Measurements from ENCODE around the gene CCR4.
"Not testable (repeated sequence)": the region's sequence is repeated elsewhere in the genome, so short reads cannot be mapped to it uniquely, and the experiment has no call there.

Gene CCR4

DNA sequence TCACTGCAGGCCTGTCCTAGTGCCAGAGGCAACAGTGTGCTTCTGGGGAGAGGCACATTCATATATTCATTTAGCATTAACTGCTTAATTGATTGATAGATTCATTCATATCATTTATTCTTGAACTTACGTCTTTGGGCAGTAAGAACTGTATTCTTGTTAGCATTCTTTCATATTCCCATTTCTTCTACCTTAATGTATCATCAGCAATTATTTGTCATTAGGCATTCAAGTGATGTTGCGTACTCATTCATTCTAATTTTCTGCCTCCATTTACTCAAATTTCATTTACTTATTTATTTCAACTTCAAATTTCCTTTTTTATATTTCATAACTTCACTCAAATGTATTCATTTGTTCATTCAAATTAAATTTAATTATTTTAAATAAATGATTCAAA, 31.5 kb upstream of the CCR4 start:
- Histone ChIP-seq H3K4me3 (ENCODE audit: insufficient read length, low read depth) (no peak overlapping the region), H3K36me3 (ENCODE audit: insufficient read depth, insufficient read length, low read length) (no peaks in the 10 kb centered on the region), H3K4me1 (ENCODE audit: insufficient read depth, insufficient read length) (no peaks in the 10 kb centered on the region), H3K9ac (ENCODE audit: insufficient read length, low read depth) (no peak overlapping the region), H3K27me3 (ENCODE audit: insufficient read depth, insufficient read length) (no peaks in the 10 kb centered on the region), H3K9me3 (ENCODE audit: insufficient read depth, low read length) (peaks cover 11% of the 10 kb centered on the region)
- TF ChIP-seq SUZ12 (IDR thresholded peaks at IDR 0.05; ENCODE audit: extremely low read depth, insufficient read depth, insufficient read length) (no peak), ZNF274 (IDR thresholded peaks at IDR 0.05; ENCODE audit: low read depth, low read length) (no peak), YY1 (IDR thresholded peaks at IDR 0.05; ENCODE audit: insufficient read depth, insufficient read length) (no peak)
- DNase-seq (ENCODE audit: low read depth, low spot score) = no peak

DNA sequence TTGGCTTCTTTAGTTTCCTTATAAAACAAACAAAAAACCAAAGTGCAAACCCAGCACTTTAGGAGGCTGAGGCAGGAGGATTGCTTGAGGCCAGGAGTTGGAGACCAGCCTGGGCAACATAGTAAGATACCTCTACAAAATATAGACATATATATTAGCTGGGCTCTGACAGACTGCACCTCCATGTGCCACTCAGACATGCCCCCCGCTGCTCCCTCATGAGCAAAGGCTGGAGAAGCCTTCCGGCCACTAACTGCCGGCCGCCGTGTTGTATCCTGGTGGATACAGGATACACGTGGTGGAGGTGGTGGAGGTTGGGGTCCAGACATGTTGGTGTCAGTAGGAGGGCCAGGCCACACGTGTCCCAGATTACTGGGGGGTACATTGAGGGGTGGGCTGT, 29.4 kb upstream of the CCR4 start:
- no peaks in the 10 kb centered on the region for H3K36me3 ChIP-seq (ENCODE audit: insufficient read depth, insufficient read length, low read length)
- H3K4me3 ChIP-seq (ENCODE audit: insufficient read length, low read depth) = no peak overlapping the region
- H3K9ac ChIP-seq (ENCODE audit: insufficient read length, low read depth) = no peak overlapping the region
- no peak for TF ChIP-seq SUZ12 (IDR thresholded peaks at IDR 0.05; ENCODE audit: extremely low read depth, insufficient read depth, insufficient read length)
- TF ChIP-seq YY1 (IDR thresholded peaks at IDR 0.05; ENCODE audit: insufficient read depth, insufficient read length) = no peak
- no peak for TF ChIP-seq ZNF274 (IDR thresholded peaks at IDR 0.05; ENCODE audit: low read depth, low read length)
- H3K9me3 ChIP-seq (ENCODE audit: insufficient read depth, low read length) = peaks cover 5% of the 10 kb centered on the region
- H3K4me1 ChIP-seq (ENCODE audit: insufficient read depth, insufficient read length) = no peaks in the 10 kb centered on the region
- H3K27me3 ChIP-seq (ENCODE audit: insufficient read depth, insufficient read length) = no peaks in the 10 kb centered on the region
- DNase-seq (ENCODE audit: low read depth, low spot score) = no peak

DNA sequence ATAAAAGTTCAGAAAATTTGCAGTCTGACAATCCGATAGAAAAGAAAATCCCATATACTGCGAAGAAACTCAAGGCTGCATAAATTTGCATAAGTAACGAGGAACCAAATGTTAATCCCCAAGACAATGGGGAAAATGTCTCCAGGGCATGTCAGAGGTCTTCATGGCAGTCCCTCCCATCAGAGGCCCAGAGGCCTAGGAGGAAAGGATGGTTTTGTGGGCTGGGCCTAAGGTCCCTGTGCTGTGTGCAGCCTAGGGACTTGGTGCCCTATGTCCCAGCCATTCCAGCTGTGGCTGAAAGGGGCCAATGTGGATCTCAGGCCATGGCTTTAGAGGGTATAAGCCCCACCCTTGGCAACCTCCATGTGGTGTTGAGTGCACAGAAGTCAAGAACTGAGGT, 21.3 kb upstream of the CCR4 start:
- Histone ChIP-seq H3K36me3 (ENCODE audit: insufficient read depth, insufficient read length, low read length) (no peaks in the 10 kb centered on the region), H3K27me3 (ENCODE audit: insufficient read depth, insufficient read length) (no peaks in the 10 kb centered on the region), H3K9ac (ENCODE audit: insufficient read length, low read depth) (no peak overlapping the region), H3K9me3 (ENCODE audit: insufficient read depth, low read length) (peaks cover 29% of the 10 kb centered on the region; the same call in 1 of the 2 replicates), H3K4me1 (ENCODE audit: insufficient read depth, insufficient read length) (peaks cover 2% of the 10 kb centered on the region), H3K4me3 (ENCODE audit: insufficient read length, low read depth) (no peak overlapping the region)
- no peak for TF ChIP-seq SUZ12 (IDR thresholded peaks at IDR 0.05; ENCODE audit: extremely low read depth, insufficient read depth, insufficient read length)
- no peak for TF ChIP-seq ZNF274 (IDR thresholded peaks at IDR 0.05; ENCODE audit: low read depth, low read length)
- no peak for TF ChIP-seq YY1 (IDR thresholded peaks at IDR 0.05; ENCODE audit: insufficient read depth, insufficient read length)
- DNase-seq (ENCODE audit: low read depth, low spot score) = no peak

DNA sequence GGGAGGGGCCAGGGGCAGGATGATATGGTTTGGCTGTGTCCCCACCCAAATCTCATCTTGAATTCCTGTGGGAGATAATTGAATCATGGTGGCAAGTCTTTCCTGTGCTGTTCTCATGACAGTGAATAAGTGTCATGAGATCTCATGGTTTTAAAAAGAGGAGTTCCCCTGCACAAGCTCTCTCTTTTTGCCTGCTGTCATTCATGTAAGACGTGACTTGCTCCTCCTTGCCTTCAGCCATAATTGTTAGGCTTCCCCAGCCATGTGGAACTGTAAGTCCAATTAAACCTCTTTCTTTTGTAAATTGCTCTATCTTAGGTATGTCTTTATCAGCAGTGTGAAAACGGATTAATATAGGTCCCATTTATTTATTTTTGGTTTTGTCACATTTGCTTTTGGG, 20.2 kb upstream of the CCR4 start:
- not testable (repeated sequence) for DNase-seq (ENCODE audit: low read depth, low spot score)

DNA sequence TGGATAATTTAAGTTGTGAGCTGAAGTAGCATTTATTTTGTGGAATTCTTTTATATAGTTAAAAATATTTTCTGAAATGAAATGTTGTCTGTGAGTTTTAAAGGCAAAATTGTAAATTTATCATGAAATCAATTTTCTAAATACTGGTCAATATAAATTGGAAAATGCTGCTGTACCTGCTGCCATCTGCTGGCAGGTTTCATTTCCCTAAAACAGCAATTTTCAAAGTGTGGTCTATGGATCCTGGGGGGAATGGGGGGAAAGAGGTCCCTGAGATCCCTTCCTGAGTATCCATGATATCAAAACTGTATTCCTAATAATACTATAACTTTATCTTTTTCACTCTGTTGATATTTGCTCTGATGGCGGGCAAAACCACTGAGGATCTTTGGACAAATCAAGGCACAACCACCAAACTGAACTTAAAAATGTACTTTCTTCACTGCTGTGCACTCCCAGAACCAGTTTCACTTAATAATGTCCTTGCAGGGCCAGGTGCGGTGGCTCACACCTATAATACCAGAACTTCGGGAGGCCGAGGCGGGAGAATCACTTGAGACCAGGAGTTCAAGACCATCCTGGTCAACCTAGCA, 17.2 kb upstream of the CCR4 start:
- H3K27me3 ChIP-seq (ENCODE audit: insufficient read depth, insufficient read length) = no peaks in the 10 kb centered on the region
- H3K9ac ChIP-seq (ENCODE audit: insufficient read length, low read depth) = no peak overlapping the region
- peaks cover 15% of the 10 kb centered on the region; the same call in 1 of the 2 replicates for H3K9me3 ChIP-seq (ENCODE audit: insufficient read depth, low read length)
- peaks cover 2% of the 10 kb centered on the region for H3K4me1 ChIP-seq (ENCODE audit: insufficient read depth, insufficient read length)
- no peak for TF ChIP-seq YY1 (IDR thresholded peaks at IDR 0.05; ENCODE audit: insufficient read depth, insufficient read length)
- TF ChIP-seq ZNF274 (IDR thresholded peaks at IDR 0.05; ENCODE audit: low read depth, low read length) = no peak
- TF ChIP-seq SUZ12 (IDR thresholded peaks at IDR 0.05; ENCODE audit: extremely low read depth, insufficient read depth, insufficient read length) = no peak
- no peak overlapping the region for H3K4me3 ChIP-seq (ENCODE audit: insufficient read length, low read depth)
- peak; percentile 13 for DNase-seq (ENCODE audit: low read depth, low spot score)
- no peaks in the 10 kb centered on the region for H3K36me3 ChIP-seq (ENCODE audit: insufficient read depth, insufficient read length, low read length)

More for the DNA sequence above, 20.2 kb upstream of the CCR4 start:
- not testable (repeated sequence) for H3K36me3 ChIP-seq (ENCODE audit: insufficient read depth, insufficient read length, low read length); H3K27me3 ChIP-seq (ENCODE audit: insufficient read depth, insufficient read length); H3K9ac ChIP-seq (ENCODE audit: insufficient read length, low read depth); H3K4me1 ChIP-seq (ENCODE audit: insufficient read depth, insufficient read length); H3K4me3 ChIP-seq (ENCODE audit: insufficient read length, low read depth)
- H3K9me3 ChIP-seq (ENCODE audit: insufficient read depth, low read length) = peaks cover 29% of the 10 kb centered on the region; the same call in 1 of the 2 replicates

DNA sequence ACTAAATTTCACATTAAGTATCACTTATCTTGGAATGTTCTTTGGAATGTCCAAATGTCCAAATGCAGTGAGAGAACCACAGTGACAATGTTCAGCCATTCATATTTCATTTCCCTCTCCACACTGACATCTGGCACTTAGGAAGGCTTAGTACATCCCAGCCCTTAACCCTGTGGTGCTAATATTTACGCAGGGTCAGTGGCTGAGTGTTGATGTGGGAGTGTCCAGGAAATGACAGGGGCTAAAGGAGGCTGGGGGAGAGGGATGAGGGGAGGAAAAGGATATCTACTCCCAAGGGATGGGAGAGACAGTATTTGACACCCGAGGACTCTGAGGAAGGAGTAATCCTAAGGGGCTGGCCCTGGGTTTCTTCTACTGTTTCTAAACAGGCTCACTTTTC, 14.1 kb upstream of the CCR4 start:
- TF ChIP-seq ZNF274 (IDR thresholded peaks at IDR 0.05; ENCODE audit: low read depth, low read length) (no peak), YY1 (IDR thresholded peaks at IDR 0.05; ENCODE audit: insufficient read depth, insufficient read length) (no peak), SUZ12 (IDR thresholded peaks at IDR 0.05; ENCODE audit: extremely low read depth, insufficient read depth, insufficient read length) (no peak)
- no peak overlapping the region for H3K9ac ChIP-seq (ENCODE audit: insufficient read length, low read depth)
- H3K27me3 ChIP-seq (ENCODE audit: insufficient read depth, insufficient read length) = no peaks in the 10 kb centered on the region
- H3K4me3 ChIP-seq (ENCODE audit: insufficient read length, low read depth) = no peak overlapping the region
- no peak for DNase-seq (ENCODE audit: low read depth, low spot score)
- no peaks in the 10 kb centered on the region for H3K4me1 ChIP-seq (ENCODE audit: insufficient read depth, insufficient read length)
- H3K36me3 ChIP-seq (ENCODE audit: insufficient read depth, insufficient read length, low read length) = no peaks in the 10 kb centered on the region
- H3K9me3 ChIP-seq (ENCODE audit: insufficient read depth, low read length) = no peaks in the 10 kb centered on the region

DNA sequence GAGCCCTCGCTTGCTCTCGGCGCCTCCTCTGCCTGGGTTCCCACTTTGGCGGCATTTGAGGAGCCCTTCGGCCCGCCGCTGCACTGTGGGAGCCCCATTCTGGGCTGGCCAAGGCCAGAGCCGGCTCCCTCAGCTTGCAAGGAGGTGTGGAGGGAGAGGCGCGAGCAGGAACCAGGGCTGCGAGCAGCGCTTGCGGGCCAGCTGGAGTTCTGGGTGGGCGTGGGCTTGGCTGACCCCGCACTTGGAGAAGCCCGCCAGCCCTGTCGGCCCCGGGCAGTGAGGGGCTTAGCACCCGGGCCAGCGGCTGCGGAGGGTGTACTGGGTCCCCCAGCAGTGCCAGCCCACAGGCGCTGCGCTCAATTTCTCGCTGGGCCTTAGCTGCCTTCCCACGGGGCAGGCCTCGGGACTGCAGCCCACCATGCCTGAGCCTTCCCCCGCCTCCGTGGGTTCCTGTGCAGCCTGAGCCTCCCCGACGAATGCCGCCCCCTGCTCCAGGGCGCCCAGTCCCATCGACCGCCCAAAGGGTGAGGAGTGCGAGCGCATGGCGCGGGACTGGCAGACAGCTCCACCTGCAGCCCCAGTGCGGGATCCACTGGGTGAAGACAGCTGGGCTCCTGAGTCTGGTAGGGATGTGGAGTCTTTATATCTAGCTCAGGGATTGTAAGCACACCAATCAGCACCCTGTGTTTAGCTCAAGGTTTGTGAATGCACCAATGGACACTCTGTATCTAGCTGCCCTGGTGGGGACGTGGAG, 11.7 kb upstream of the CCR4 start:
- H3K27me3 ChIP-seq (ENCODE audit: insufficient read depth, insufficient read length); H3K9ac ChIP-seq (ENCODE audit: insufficient read length, low read depth); H3K4me3 ChIP-seq (ENCODE audit: insufficient read length, low read depth); DNase-seq (ENCODE audit: low read depth, low spot score); H3K4me1 ChIP-seq (ENCODE audit: insufficient read depth, insufficient read length); H3K9me3 ChIP-seq (ENCODE audit: insufficient read depth, low read length); H3K36me3 ChIP-seq (ENCODE audit: insufficient read depth, insufficient read length, low read length): not testable (repeated sequence)
